ENCODE results near the gene SOWAHA. TPM values are rescaled to one million over a fixed set of nuclear protein-coding genes. Genes with fewer than 3 reads are reported as not detected.
A peak's percentile ranks its signal among the peaks of the same experiment; 100 is the strongest.

SOWAHA gene
- total and polyA plus RNA-seq, 4 experiments from 2014 or later = 0.06 TPM; not detected in 3

GRCh38 chr5:132829742-132830435 is 16.8 kb downstream of the SOWAHA start:
- ChIA-PET CTCF (ENCODE audit: partially characterized antibody) (interaction anchor here (1.0 to 4.1 kb wide), 13 partner anchors 9 to 61 kb away, joined by 3 to 42 read pairs (median 6); no protein-coding TSS in a partner anchor), POLR2A (ENCODE audit: partially characterized antibody) (interaction anchor here (1.7 to 2.6 kb wide), 3 partner anchors 10 to 53 kb away, joined by 7 to 9 read pairs (median 7); partner anchors contain the start of genes GDF9 and UQCRQ)
- intact Hi-C loops (cut with micrococcal nuclease) = loop anchor here (1.0 to 10.0 kb wide), 2 partner anchors 53 to 535 kb away; partner anchors contain the start of gene SLC22A4
- Histone ChIP-seq H3K27me3 (ENCODE audit: insufficient read depth, low read length) (peaks cover 8% of the 10 kb centered on the region), H3K36me3 (ENCODE audit: insufficient read depth, low read length) (no peaks in the 10 kb centered on the region), H3K4me3 (ENCODE audit: low read length in 2 of 2) (peak overlapping the region in 1 of 2 donors; percentile 58), H3K9me3 (ENCODE audit: control insufficient read depth in 1 of 2, low read length in 2 of 2) (no peaks in the 10 kb centered on the region), H3K27ac (ENCODE audit: low read depth, low read length) (no peak overlapping the region), H3K4me1 (ENCODE audit: insufficient read depth, low read length) (no peaks in the 10 kb centered on the region)
- Mint-ChIP-seq H3K4me1 (peaks cover 5 to 14% (median 8%) of the 10 kb centered on the region in 4 donors), H3K36me3 (no peaks in the 10 kb centered on the region), H3K9me3 (no peaks in the 10 kb centered on the region), H3K27ac (peak overlapping the region in 4 of 7 donors; percentile 12 to 83 (median 70)), H3K27me3 (peaks cover 21 to 45% of the 10 kb centered on the region in 2 donors), H3K4me3 (peak overlapping the region; percentile 86 to 92 (median 90))
- peak; percentile 65 to 71 (median 68) for DNase-seq

DNA sequence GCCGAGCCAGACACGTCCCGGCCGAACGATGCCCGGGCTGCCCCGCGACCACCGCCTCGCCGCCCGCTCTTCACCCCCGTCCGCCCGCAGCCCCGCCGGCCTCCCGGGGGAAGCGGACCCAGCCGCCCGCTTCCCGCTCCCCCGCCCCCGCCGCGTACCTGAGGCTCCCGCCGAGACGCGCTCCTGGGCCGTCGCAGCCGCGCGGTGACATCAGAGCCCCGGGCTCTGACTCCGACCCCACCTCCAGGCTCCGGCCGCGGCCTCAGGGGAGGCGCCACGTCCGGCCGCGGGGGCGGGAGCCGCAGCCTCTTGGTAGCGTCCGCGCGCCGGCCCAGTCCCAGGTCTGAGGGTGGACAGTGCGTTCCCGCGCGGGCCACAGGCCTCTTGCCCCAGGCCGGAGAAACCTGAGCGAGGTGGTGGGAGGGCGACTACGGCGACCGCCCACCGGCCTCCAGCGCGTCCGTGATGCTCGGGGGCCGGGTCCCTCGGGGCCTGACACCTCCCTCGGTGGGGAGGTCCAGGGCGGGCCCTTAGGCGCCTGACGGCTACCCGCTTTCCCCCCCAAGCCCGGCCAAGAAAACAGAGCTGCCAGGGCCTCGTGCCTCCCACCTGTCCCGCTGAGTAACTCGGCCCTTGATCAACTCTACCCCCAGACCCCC is 17.5 kb downstream of the SOWAHA start, which contains the start of gene SHROOM1:
Gene SHROOM1, minus strand, starts transcription at position 212 of the 659 bp plus-strand sequence. CDS start 4,507 bp downstream, outside the sequence.
- POLR2A ChIA-PET (ENCODE audit: partially characterized antibody) = interaction anchor here (2.3 to 2.6 kb wide), 2 partner anchors 10 to 53 kb away, joined by 7 to 9 read pairs; no protein-coding TSS in a partner anchor
- no peaks in the 10 kb centered on the region for H3K9me3 Mint-ChIP-seq
- no peak within 1 kb of the TSS for H3K27ac ChIP-seq (ENCODE audit: low read depth, low read length)
- H3K27me3 ChIP-seq (ENCODE audit: insufficient read depth, low read length) = peaks cover 5% of the 10 kb centered on the region
- H3K27ac Mint-ChIP-seq = peak within 1 kb of the TSS in 4 of 7 donors; percentile 24 to 83 (median 70)
- no peaks in the 10 kb centered on the region for H3K9me3 ChIP-seq (ENCODE audit: control insufficient read depth in 1 of 2, low read length in 2 of 2)
- H3K27me3 Mint-ChIP-seq = peaks cover 19 to 45% of the 10 kb centered on the region in 2 donors
- no peaks in the 10 kb centered on the region for H3K36me3 Mint-ChIP-seq
- H3K4me1 Mint-ChIP-seq = peaks cover 5 to 14% (median 8%) of the 10 kb centered on the region in 4 donors
- CTCF ChIA-PET (ENCODE audit: partially characterized antibody) = interaction anchor here (1.7 to 4.1 kb wide), 8 partner anchors 10 to 61 kb away, joined by 5 to 42 read pairs (median 8); no protein-coding TSS in a partner anchor
- intact Hi-C loops (cut with micrococcal nuclease) = loop anchor here (1.0 kb wide), 1 partner anchor 53 kb away; no protein-coding TSS in a partner anchor
- DNase-seq = peak in 1 of 5 donors; percentile 19
- peak within 1 kb of the TSS in 1 of 2 donors; percentile 58 for H3K4me3 ChIP-seq (ENCODE audit: low read length in 2 of 2)
- H3K36me3 ChIP-seq (ENCODE audit: insufficient read depth, low read length) = no peaks in the 10 kb centered on the region
- H3K4me3 Mint-ChIP-seq = peak within 1 kb of the TSS; percentile 86 to 92 (median 90)
- no peaks in the 10 kb centered on the region for H3K4me1 ChIP-seq (ENCODE audit: insufficient read depth, low read length)

DNA sequence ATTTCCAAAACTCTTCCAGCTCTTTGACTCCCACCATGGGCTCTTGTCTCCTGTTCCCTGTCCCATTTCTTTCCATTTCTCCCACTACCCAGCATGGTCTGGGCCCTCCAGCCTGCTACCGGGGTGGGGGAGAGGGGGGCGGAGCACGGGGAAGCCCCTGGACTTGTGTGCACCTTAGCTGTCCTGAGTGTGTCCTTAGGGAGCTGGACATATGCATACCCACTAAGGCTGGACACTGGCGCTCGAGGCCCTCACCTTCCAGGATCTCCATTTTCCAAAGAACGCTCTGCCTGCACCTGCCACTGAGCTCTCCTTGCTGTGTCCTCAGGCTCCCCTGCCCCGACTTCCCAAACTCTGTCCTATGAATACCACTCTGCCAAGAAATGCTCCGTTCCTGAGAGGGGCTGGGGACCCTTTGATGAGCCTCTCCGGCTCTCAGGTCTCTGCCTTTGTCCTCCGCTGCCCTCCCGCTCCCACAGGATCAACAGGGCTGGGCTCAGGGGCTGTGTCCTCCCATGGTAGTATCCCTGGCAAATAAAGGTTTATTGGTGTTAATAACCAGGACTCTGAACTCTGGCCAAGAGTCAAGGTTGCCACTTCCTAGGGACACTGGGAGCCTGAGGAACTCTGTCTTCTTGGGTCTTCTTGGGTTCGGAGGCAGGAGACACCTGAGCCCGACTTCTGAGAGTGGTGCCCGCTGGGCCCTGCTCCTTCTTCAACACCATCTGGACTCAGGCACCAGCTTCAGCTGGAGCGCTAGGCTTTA is 18.2 kb downstream of the SOWAHA start:
- POLR2A ChIA-PET (ENCODE audit: partially characterized antibody) = no interaction called here
- H3K27me3 Mint-ChIP-seq = peaks cover 18 to 43% of the 10 kb centered on the region in 2 donors
- intact Hi-C loops (cut with micrococcal nuclease) = no loop called here

GRCh38 chr5:132832612-132833011 is 19.5 kb downstream of the SOWAHA start:
- Histone ChIP-seq H3K27ac (ENCODE audit: low read depth, low read length) (no peak overlapping the region), H3K27me3 (ENCODE audit: insufficient read depth, low read length) (no peaks in the 10 kb centered on the region), H3K4me1 (ENCODE audit: insufficient read depth, low read length) (no peaks in the 10 kb centered on the region), H3K36me3 (ENCODE audit: insufficient read depth, low read length) (no peaks in the 10 kb centered on the region), H3K9me3 (ENCODE audit: control insufficient read depth in 1 of 2, low read length in 2 of 2) (no peaks in the 10 kb centered on the region), H3K4me3 (ENCODE audit: low read length in 2 of 2) (no peak overlapping the region)
- CTCF ChIA-PET (ENCODE audit: partially characterized antibody) = interaction anchor here (0.8 to 2.6 kb wide), 3 partner anchors 12 to 77 kb away, joined by 3 to 10 read pairs (median 6); no protein-coding TSS in a partner anchor
- peaks cover 5 to 14% (median 8%) of the 10 kb centered on the region in 4 donors for H3K4me1 Mint-ChIP-seq
- H3K27me3 Mint-ChIP-seq = peaks cover 10 to 32% of the 10 kb centered on the region in 2 donors
- POLR2A ChIA-PET (ENCODE audit: partially characterized antibody) = no interaction called here
- H3K27ac Mint-ChIP-seq = no peak overlapping the region
- no peak for DNase-seq
- H3K9me3 Mint-ChIP-seq = no peaks in the 10 kb centered on the region
- H3K36me3 Mint-ChIP-seq = no peaks in the 10 kb centered on the region
- peak overlapping the region in 5 of 8 donors; percentile 19 to 74 (median 33) for H3K4me3 Mint-ChIP-seq
- intact Hi-C loops (cut with micrococcal nuclease) = no loop called here

More for the DNA sequence above, 18.2 kb downstream of the SOWAHA start:
- Mint-ChIP-seq H3K4me1 (peaks cover 5 to 14% (median 8%) of the 10 kb centered on the region in 4 donors), H3K27ac (peak overlapping the region in 2 of 7 donors; percentile 11 to 24), H3K36me3 (no peaks in the 10 kb centered on the region), H3K9me3 (no peaks in the 10 kb centered on the region), H3K4me3 (peak overlapping the region; percentile 62 to 85 (median 76))
- Histone ChIP-seq H3K27me3 (ENCODE audit: insufficient read depth, low read length) (peaks cover 2% of the 10 kb centered on the region), H3K27ac (ENCODE audit: low read depth, low read length) (no peak overlapping the region), H3K9me3 (ENCODE audit: control insufficient read depth in 1 of 2, low read length in 2 of 2) (no peaks in the 10 kb centered on the region), H3K4me3 (ENCODE audit: low read length in 2 of 2) (no peak overlapping the region), H3K4me1 (ENCODE audit: insufficient read depth, low read length) (no peaks in the 10 kb centered on the region), H3K36me3 (ENCODE audit: insufficient read depth, low read length) (no peaks in the 10 kb centered on the region)
- no peak for DNase-seq
- CTCF ChIA-PET (ENCODE audit: partially characterized antibody) = interaction anchor here (1.7 to 4.1 kb wide), 4 partner anchors 11 to 52 kb away, joined by 6 to 42 read pairs (median 12); no protein-coding TSS in a partner anchor

GRCh38 chr5:132834057-132834456 is 21.0 kb downstream of the SOWAHA start:
- no peak overlapping the region for H3K4me3 Mint-ChIP-seq
- Histone ChIP-seq H3K27ac (ENCODE audit: low read depth, low read length) (no peak overlapping the region), H3K27me3 (ENCODE audit: insufficient read depth, low read length) (no peaks in the 10 kb centered on the region), H3K9me3 (ENCODE audit: control insufficient read depth in 1 of 2, low read length in 2 of 2) (no peaks in the 10 kb centered on the region), H3K4me1 (ENCODE audit: insufficient read depth, low read length) (no peaks in the 10 kb centered on the region), H3K36me3 (ENCODE audit: insufficient read depth, low read length) (no peaks in the 10 kb centered on the region), H3K4me3 (ENCODE audit: low read length in 2 of 2) (no peak overlapping the region)
- H3K4me1 Mint-ChIP-seq = peaks cover 5 to 14% (median 8%) of the 10 kb centered on the region in 4 donors
- no peak overlapping the region for H3K27ac Mint-ChIP-seq
- no peak for DNase-seq
- no peaks in the 10 kb centered on the region for H3K9me3 Mint-ChIP-seq
- H3K36me3 Mint-ChIP-seq = no peaks in the 10 kb centered on the region
- POLR2A ChIA-PET (ENCODE audit: partially characterized antibody) = no interaction called here
- intact Hi-C loops (cut with micrococcal nuclease) = no loop called here
- CTCF ChIA-PET (ENCODE audit: partially characterized antibody) = interaction anchor here (1.1 to 2.2 kb wide), 2 partner anchors 14 to 49 kb away, joined by 4 to 6 read pairs; no protein-coding TSS in a partner anchor
- peaks cover 3 to 22% of the 10 kb centered on the region in 2 donors for H3K27me3 Mint-ChIP-seq

- no peak for DNase-seq
- no peak overlapping the region for H3K27ac ChIP-seq (ENCODE audit: low read depth, low read length)
- Mint-ChIP-seq H3K27me3 (peaks cover 0 to 7% of the 10 kb centered on the region in 2 donors), H3K4me1 (peaks cover 0 to 4% (median 0%) of the 10 kb centered on the region in 4 donors), H3K9me3 (no peaks in the 10 kb centered on the region), H3K4me3 (no peak overlapping the region), H3K36me3 (no peaks in the 10 kb centered on the region), H3K27ac (no peak overlapping the region)
- intact Hi-C loops (cut with micrococcal nuclease) = no loop called here
- POLR2A ChIA-PET (ENCODE audit: partially characterized antibody) = no interaction called here
- H3K36me3 ChIP-seq (ENCODE audit: insufficient read depth, low read length) = no peaks in the 10 kb centered on the region
- H3K9me3 ChIP-seq (ENCODE audit: control insufficient read depth in 1 of 2, low read length in 2 of 2) = no peaks in the 10 kb centered on the region
- H3K4me1 ChIP-seq (ENCODE audit: insufficient read depth, low read length) = no peaks in the 10 kb centered on the region
- H3K27me3 ChIP-seq (ENCODE audit: insufficient read depth, low read length) = no peaks in the 10 kb centered on the region
- H3K4me3 ChIP-seq (ENCODE audit: low read length in 2 of 2) = no peak overlapping the region
- CTCF ChIA-PET (ENCODE audit: partially characterized antibody) = no interaction called here
Measured at GRCh38 chr5:132836852-132837251, 23.8 kb downstream of the SOWAHA start.

All from CD4-positive, alpha-beta memory T cell (primary cell).